GM18517 (cell line): ENCODE data around the gene ALKBH5.

Source experiments
- ATAC-seq: cut with Tn5 transposase; IDR thresholded peaks from one replicate; pipeline ENCODE4 v1.9.1; 2021; ENCODE audit warnings: mild to moderate bottlenecking, moderate library complexity; ENCODE audit not compliant: unreplicated experiment

The ALKBH5 gene

GRCh38 chr17:18257982-18258355 is 74.3 kb downstream of the ALKBH5 start:
- ATAC-seq, result no peak

DNA sequence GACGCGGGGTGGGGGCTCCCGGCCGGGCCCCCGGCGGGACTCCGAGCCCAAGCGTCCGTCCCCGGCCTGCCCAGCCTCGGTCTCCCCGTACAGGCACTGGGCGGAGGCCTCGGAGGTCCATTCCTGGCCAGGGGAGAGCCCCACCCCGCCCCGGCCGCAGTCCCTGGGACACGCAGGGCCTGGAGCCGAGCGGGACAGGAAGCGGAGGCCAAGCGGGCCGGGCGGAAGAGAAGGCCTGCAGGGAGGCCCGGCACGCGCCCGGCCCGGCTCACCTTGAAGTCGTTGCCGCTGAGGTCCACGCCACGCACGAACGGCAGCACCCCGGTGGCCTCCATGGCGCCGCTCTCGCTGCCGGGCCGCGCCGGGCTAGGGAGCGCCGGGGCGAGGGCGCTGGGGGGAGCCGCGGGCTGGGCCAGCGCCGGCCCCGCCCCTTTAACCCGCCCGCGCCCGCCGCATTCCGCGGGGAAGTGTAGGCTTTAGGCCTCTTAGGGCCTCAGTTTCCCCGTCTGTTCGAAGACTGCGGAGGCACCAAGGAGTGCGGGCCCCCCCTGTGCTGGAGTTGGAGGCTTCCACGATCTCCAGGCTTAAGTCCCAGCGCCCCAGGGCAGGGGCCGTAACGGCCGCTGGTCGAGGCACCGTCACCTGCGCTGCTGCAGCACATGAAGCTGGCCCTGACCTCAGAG is 74.9 kb downstream of the ALKBH5 start, which contains the start of gene FLII:
FLII (minus strand) TSS at position 383 of the 683 bp plus-strand sequence; CDS start at position 335, 48 bp downstream.
- ATAC-seq, result no peak
